ENCODE results near the gene TPRN.

TPRN gene

DNA sequence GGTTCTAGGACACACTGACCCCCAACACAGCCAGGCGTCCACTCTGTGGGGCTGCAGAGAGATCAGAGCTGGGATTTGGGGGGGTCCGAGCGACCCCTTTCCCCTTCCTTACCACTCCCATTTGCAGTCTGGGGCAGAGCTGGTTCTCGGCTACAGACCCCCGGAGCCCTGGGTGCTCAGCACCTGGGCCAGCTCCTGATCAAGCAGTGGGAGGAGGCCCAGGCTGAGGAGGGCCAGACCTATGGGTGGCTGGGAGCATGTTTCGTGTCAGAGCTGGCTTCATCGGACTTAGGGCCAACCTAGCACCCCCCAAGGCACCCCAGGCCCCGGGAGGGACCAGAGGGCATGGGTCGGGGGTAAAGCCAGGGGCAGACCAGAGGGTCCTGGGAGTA lies 54.0 kb downstream of the TPRN start:
- TF ChIP-seq POLR2AphosphoS5 (IDR thresholded peaks at IDR 0.05; ENCODE audit: low read depth, low read length), result no peak
- no peak for TF ChIP-seq POLR2A (IDR thresholded peaks at IDR 0.05; ENCODE audit: low read depth, low read length)
- TF ChIP-seq TAF1 (IDR thresholded peaks at IDR 0.05; ENCODE audit: borderline replicate concordance, low read depth, low read length), result no peak
- no peak for FAIRE-seq
- DNase-seq (ENCODE audit: insufficient read length), result no peak

DNA sequence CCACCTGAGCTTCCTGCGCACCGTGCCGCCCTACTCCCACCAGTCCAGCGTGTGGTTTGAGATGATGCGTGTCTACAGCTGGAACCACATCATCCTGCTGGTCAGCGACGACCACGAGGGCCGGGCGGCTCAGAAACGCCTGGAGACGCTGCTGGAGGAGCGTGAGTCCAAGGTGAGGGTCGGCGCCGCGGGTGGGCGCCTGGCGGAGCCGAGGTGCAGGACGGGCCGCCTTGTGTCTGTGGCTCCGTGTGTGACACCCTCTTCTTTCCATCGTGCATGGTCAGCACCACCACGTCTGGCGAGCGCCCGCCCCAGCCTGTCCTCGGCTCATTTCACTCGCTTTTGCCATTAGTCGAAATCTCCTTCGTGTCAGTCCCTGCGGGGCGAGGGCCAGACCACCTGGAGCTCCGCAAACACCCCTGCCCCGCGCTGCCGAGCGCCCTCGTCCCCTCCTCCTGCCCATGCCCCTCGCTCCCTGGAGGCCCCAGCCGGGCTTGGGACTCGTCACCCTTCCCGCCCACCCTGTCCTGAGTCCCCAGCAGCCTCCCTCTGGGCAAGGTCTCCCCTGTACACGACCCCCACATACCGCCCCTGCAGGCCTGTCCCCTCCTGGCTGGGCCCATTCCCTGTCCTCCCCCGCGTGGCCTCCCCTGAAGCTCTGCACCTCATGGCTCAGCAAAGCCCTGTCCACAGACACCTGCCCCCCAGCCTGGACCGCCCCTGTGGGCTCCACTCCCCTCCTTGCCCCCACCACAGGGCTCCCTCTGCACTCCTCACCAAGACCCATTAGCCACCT lies 54.6 kb downstream of the TPRN start:
- DNase-seq (ENCODE audit: insufficient read length) (no peak), FAIRE-seq (no peak)
- TF ChIP-seq TAF1 (IDR thresholded peaks at IDR 0.05; ENCODE audit: borderline replicate concordance, low read depth, low read length) (no peak), POLR2AphosphoS5 (IDR thresholded peaks at IDR 0.05; ENCODE audit: low read depth, low read length) (no peak), POLR2A (IDR thresholded peaks at IDR 0.05; ENCODE audit: low read depth, low read length) (no peak)

DNA sequence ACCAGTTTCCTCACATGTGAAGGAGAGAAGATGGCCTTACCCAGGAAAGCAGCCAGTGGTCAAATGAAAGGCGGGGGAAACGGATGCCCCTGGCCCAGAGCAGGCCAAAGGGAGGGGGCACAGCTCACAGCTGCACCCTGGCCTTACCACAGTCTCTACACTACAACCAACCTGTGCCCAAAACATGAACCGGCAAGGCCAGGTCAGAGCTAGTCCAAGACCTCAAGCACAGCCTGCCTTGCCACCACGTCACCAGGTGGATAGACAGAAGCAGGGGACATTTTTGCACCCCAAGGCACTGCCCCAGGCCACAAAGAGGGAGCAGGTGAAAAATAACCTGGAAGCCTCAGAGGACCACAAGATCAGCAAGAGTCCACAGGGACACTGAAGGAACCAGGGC lies 57.1 kb downstream of the TPRN start:
- DNase-seq (ENCODE audit: insufficient read length), result no peak
- FAIRE-seq, result no peak
- no peak for TF ChIP-seq TAF1 (IDR thresholded peaks at IDR 0.05; ENCODE audit: borderline replicate concordance, low read depth, low read length)
- TF ChIP-seq POLR2AphosphoS5 (IDR thresholded peaks at IDR 0.05; ENCODE audit: low read depth, low read length), result no peak
- no peak for TF ChIP-seq POLR2A (IDR thresholded peaks at IDR 0.05; ENCODE audit: low read depth, low read length)

DNA sequence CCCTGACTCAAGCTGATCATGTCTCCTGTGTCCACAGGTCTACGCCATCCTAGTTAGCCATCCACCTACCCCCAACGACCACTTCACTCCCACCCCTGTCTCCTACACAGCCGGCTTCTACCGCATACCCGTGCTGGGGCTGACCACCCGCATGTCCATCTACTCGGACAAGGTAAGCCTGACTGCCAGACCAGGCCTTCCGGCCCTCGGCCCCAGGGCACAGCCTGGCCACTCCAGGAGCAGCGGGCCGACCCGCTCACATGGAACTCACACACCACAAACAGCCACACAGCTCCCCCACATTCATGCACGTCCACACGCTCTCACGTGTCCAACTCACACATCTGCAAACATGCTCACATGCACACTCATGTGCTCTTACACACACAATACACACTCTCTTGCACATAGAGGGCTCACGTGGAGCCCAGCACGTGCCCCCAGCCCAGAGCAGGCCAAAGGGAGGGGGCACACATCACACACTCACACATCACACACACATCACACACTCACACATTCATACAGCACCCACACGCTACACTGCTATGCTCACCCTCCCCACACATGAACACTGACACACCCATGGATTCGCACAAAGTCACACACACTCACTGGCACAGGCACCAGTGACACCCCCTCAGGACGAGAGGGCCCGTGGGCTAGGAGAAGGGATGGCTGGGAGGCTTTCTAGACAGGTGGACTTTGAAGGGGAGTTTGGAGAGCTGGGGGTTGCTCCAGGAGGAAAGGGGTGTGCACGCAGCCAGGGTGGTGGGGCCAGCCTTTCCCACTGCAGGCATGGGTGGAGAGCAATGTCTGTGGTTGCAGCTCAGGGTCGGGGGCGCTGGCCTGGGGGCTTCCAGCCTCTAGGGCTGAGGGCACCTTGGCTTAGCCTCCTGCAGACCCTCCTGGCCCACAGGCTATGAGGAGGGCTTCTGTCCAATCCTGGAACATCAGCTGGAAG lies 58.3 kb downstream of the TPRN start:
- DNase-seq (ENCODE audit: insufficient read length) (no peak), FAIRE-seq (no peak)
- TF ChIP-seq POLR2A (IDR thresholded peaks at IDR 0.05; ENCODE audit: low read depth, low read length) (no peak), POLR2AphosphoS5 (IDR thresholded peaks at IDR 0.05; ENCODE audit: low read depth, low read length) (no peak), TAF1 (IDR thresholded peaks at IDR 0.05; ENCODE audit: borderline replicate concordance, low read depth, low read length) (no peak)

All from GM12892 (cell line).